ENCODE data around the gene VWC2L. TPM values are rescaled to one million over a fixed set of nuclear protein-coding genes. Genes with fewer than 3 reads are reported as not detected.

Gene VWC2L
- total RNA-seq, 4 donors from 2014 or later = not detected

DNA sequence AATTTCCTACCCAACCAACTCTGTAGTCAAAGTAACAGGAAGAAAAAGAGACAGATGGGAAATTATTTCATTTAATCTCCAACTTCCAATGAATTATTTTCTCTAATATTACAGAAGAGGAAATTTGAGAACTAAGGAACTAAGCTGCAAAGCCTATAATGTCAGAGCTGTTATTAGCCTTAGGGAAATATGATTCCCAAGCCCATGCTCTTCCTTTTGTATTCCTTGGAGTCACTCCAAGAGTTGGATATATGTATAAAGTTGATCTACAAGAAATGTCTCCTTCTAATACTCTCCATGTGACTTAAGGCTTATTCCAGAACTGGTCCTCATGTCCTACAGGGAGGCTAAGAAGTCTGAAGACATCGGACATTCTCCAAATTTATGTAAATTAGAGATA is 31.6 kb upstream of the VWC2L start:
- TF ChIP-seq, protein P1, sequence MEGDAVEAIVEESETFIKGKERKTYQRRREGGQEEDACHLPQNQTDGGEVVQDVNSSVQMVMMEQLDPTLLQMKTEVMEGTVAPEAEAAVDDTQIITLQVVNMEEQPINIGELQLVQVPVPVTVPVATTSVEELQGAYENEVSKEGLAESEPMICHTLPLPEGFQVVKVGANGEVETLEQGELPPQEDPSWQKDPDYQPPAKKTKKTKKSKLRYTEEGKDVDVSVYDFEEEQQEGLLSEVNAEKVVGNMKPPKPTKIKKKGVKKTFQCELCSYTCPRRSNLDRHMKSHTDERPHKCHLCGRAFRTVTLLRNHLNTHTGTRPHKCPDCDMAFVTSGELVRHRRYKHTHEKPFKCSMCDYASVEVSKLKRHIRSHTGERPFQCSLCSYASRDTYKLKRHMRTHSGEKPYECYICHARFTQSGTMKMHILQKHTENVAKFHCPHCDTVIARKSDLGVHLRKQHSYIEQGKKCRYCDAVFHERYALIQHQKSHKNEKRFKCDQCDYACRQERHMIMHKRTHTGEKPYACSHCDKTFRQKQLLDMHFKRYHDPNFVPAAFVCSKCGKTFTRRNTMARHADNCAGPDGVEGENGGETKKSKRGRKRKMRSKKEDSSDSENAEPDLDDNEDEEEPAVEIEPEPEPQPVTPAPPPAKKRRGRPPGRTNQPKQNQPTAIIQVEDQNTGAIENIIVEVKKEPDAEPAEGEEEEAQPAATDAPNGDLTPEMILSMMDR (IDR thresholded peaks at IDR 0.05; ENCODE audit: low read depth) = no peak

DNA sequence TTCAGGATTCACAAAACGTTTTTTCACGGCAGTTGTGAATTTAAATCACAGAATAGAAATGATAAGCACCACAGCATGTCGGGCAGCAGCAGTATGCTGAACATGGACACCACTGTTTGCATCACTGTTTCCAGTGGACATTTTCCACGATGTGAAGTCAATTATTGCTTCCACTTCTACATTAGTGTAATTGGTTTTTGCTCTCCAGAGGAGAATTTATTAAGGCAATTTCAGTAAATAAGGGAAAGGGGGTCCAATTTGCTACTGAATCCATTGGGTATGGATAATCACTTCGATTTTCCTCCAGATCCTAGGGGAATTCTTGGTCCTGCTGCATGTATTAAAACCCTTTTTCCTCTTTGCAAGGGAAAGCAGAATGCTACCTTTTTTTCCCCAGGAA is 30.2 kb upstream of the VWC2L start:
- TF ChIP-seq, protein P1 (IDR thresholded peaks at IDR 0.05; ENCODE audit: low read depth) = no peak

DNA sequence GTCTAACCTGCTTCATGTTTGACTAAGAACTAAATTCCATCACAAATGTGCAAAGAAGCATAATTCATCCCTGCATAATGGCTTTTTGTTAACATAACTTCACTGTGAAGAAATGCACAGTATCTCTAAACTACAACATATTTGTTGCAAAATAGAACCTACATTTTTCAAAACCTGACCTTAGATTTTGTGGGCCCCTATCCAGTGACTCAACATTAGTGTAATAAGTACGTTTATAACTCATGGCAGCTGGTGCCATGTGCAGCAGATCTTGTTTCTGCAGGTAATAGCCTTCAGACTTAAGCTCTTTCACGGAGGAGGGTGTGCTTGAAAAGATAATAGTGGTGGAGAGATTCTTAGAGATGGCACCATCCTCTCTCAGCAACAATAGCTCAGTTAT is 28.6 kb upstream of the VWC2L start:
- TF ChIP-seq, protein P1 (IDR thresholded peaks at IDR 0.05; ENCODE audit: low read depth) = no peak

DNA sequence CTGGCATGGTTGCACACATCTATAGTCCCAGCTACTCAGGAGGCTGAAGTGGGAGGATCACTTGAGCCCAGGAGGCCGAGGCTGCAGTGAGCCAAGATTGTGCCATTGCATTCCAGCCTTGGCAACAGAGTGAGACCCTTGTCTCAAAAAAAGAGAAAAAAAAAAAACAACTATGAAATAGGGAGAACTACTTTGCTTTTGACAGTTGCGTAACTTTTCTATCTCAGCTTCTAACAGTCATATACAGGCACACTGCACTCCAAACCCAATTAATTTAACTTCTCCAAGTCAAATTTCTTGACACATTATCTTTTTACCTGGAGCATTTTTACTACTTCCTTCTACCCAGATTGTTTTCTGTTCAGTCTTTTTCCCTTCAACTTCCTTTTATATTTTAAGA is 24.1 kb upstream of the VWC2L start:
- TF ChIP-seq, protein P1 (IDR thresholded peaks at IDR 0.05; ENCODE audit: low read depth) = no peak

DNA sequence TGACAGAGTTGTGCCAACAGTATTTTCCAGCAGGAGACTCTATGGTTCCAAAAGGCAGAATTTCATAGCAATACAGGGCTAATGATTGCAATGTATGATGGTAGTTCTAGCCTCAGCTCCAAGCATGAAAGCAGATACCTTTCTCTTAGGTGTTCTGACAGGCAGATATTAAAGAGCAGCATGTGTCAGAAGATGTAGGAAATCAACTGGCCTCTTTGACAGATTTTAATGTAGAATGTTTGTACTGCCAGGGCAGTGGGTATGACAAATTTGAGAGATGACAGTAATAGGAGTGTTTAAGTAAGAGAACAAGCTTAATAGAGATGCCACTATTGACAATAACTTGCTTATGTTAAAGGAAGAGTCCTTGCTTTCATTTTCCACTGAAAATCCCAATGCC is 21.5 kb upstream of the VWC2L start:
- TF ChIP-seq, protein P1 (IDR thresholded peaks at IDR 0.05; ENCODE audit: low read depth) = no peak

DNA sequence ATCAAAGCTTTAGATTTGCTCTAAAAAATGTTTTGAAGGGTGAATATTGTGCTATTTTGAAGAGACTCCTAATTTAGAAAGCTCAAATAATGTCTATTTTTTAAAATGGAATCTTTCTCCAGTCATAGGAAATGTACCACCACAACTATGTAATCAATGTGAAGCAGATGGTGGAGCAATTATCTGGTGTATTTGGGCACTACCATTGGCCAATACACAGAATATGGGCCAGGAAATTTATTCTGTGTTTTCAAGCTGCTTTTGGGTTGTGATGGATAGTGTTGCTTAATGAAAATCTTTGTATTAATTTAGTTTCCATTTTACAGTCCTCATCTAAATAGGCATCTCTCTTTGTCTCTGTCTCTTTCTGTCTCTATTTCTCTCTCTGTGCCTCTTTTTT is 17.1 kb upstream of the VWC2L start:
- TF ChIP-seq, protein P1 (IDR thresholded peaks at IDR 0.05; ENCODE audit: low read depth) = no peak

DNA sequence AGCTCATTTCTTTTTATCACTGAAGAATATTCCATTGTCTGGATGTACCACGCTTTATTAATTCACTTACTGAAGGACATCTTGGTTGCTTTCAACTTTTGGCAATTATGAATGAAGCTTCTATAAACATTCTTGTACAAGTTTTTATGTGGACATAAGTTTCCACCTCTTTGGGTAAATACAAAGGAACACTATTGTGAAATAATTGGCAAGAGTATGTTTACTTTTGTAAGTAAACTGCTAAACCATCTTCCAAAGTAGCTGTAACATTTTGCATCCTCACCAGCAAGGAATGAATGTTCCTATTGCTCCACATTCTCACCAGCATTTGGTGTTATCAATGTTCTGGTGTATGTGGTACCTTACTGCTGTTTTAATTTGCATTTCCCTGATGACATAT is 15.8 kb upstream of the VWC2L start:
- TF ChIP-seq, protein P1 (IDR thresholded peaks at IDR 0.05; ENCODE audit: low read depth) = no peak
